Measurements from ENCODE around the gene PDAP1. TPM values are rescaled to one million over a fixed set of nuclear protein-coding genes. Genes with fewer than 3 reads are reported as not detected.
"Not testable (repeated sequence)": the region's sequence is repeated elsewhere in the genome, so short reads cannot be mapped to it uniquely, and the experiment has no call there.

Gene PDAP1
- total RNA-seq, 2 donors from 2014 or later, result 98.6 to 103 TPM

GRCh38 chr7:99359465-99360154 is 48.8 kb downstream of the PDAP1 start:
- no peak for DNase-seq (ENCODE audit: low spot score)
- TF ChIP-seq POLR2AphosphoS5 (IDR thresholded peaks at IDR 0.05), result no peak
- TF ChIP-seq POLR2A (IDR thresholded peaks at IDR 0.05), result no peak
- TF ChIP-seq, protein P1, sequence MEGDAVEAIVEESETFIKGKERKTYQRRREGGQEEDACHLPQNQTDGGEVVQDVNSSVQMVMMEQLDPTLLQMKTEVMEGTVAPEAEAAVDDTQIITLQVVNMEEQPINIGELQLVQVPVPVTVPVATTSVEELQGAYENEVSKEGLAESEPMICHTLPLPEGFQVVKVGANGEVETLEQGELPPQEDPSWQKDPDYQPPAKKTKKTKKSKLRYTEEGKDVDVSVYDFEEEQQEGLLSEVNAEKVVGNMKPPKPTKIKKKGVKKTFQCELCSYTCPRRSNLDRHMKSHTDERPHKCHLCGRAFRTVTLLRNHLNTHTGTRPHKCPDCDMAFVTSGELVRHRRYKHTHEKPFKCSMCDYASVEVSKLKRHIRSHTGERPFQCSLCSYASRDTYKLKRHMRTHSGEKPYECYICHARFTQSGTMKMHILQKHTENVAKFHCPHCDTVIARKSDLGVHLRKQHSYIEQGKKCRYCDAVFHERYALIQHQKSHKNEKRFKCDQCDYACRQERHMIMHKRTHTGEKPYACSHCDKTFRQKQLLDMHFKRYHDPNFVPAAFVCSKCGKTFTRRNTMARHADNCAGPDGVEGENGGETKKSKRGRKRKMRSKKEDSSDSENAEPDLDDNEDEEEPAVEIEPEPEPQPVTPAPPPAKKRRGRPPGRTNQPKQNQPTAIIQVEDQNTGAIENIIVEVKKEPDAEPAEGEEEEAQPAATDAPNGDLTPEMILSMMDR (IDR thresholded peaks at IDR 0.05), result no peak
- WGBS, result 88% methylated on average over 22 of the region's 22 CpGs
- Histone ChIP-seq H3K36me3 (peaks cover 0 to 6% of the 10 kb centered on the region in 2 donors), H3K4me1 (replicated peaks) (no peaks in the 10 kb centered on the region), H3K27ac (no peak overlapping the region), H3K4me3 (no peak overlapping the region), H3K9me3 (no peaks in the 10 kb centered on the region), H3K27me3 (replicated peaks; ENCODE audit: insufficient read depth) (no peaks in the 10 kb centered on the region)
- intact Hi-C loops (cut with DNase I), result no loop called here

GRCh38 chr7:99358521-99358920 is 49.9 kb downstream of the PDAP1 start:
- WGBS, result 97% methylated on average over 15 of the region's 15 CpGs
- intact Hi-C loops (cut with DNase I); H3K4me3 ChIP-seq; H3K36me3 ChIP-seq; DNase-seq (ENCODE audit: low spot score); H3K27me3 ChIP-seq (replicated peaks; ENCODE audit: insufficient read depth); H3K27ac ChIP-seq; H3K9me3 ChIP-seq; H3K4me1 ChIP-seq (replicated peaks): not testable (repeated sequence)

GRCh38 chr7:99357701-99358490 is 50.5 kb downstream of the PDAP1 start:
- Histone ChIP-seq H3K27ac (no peak overlapping the region), H3K4me1 (replicated peaks) (no peaks in the 10 kb centered on the region), H3K27me3 (replicated peaks; ENCODE audit: insufficient read depth) (no peaks in the 10 kb centered on the region), H3K4me3 (no peak overlapping the region), H3K9me3 (no peaks in the 10 kb centered on the region), H3K36me3 (peaks cover 0 to 6% of the 10 kb centered on the region in 2 donors)
- TF ChIP-seq POLR2AphosphoS5 (IDR thresholded peaks at IDR 0.05) (no peak), POLR2A (IDR thresholded peaks at IDR 0.05) (no peak)
- TF ChIP-seq, protein P1 (IDR thresholded peaks at IDR 0.05), result no peak
- WGBS, result 88% methylated on average over 16 of the region's 16 CpGs
- intact Hi-C loops (cut with DNase I), result no loop called here
- no peak for DNase-seq (ENCODE audit: low spot score)

DNA sequence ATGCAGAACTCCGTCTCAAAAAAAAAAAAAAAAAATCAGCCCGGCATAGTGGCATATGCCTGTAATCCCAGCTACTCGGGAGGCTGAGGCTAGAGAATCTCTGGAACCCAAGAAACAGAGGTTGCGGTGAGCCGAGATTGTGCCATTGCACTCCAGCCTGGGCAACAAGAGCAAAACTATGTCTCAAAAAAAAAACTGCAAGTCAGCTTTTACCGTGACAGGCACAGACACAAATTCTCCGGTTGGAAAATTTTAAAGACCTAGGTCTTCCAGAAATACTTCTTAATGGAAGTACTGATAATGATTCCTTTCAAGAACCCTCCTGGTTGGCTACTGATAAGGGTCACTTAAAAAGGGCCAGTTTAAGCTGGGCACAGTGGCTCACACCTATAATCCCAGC is 53.3 kb downstream of the PDAP1 start:
- Histone ChIP-seq H3K27ac (no peak overlapping the region), H3K36me3 (peaks cover 3 to 4% of the 10 kb centered on the region in 2 donors), H3K4me3 (no peak overlapping the region), H3K27me3 (replicated peaks; ENCODE audit: insufficient read depth) (no peaks in the 10 kb centered on the region), H3K9me3 (no peaks in the 10 kb centered on the region), H3K4me1 (replicated peaks) (no peaks in the 10 kb centered on the region)
- intact Hi-C loops (cut with DNase I), result no loop called here
- 89% methylated on average over 7 of the region's 7 CpGs for WGBS
- no peak for DNase-seq (ENCODE audit: low spot score)
- TF ChIP-seq, protein P1 (IDR thresholded peaks at IDR 0.05), result no peak
- TF ChIP-seq POLR2A (IDR thresholded peaks at IDR 0.05) (no peak), POLR2AphosphoS5 (IDR thresholded peaks at IDR 0.05) (no peak)

DNA sequence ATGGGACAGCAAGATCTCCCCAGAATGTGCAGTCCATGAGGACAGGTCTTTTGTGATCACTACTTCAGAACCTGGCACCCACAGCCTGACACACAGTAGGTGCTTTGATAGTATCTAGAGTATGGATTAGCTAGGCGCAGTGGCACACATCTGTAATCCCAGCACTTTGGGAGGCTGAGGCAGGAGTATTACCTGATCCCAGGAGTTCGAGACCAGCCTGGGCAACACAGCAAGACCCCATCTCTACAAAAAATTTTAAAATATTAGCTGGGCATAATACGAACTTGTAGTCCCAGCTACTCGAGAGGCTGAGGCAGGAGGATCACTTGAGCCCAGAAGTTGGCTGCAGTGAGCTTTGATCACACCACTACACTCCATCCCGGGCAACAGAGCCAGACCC is 56.1 kb downstream of the PDAP1 start:
- peaks cover 4 to 5% of the 10 kb centered on the region in 2 donors for H3K36me3 ChIP-seq

DNA sequence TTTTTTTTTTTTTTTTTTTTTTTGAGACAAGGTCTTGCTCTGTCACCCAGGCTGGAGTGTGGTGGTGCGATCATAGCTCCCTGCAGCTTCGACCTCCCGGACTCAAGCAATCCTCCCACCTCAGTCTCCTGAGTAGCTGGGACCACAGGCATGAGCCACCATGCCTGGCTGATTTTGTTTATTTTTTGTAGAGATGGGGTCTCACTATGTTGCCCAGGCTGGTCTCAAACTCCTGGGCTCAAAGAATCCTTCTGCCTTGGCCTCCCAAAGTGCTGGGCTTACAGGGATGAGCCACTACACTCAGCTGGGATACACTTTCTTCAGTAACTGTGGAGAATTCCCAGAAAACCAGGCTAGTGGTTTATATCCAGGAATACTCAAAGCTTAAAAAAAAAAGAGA is 57.8 kb downstream of the PDAP1 start:
- H3K9me3 ChIP-seq; H3K4me3 ChIP-seq; DNase-seq (ENCODE audit: low spot score); H3K27ac ChIP-seq; H3K36me3 ChIP-seq; H3K4me1 ChIP-seq (replicated peaks); H3K27me3 ChIP-seq (replicated peaks; ENCODE audit: insufficient read depth); intact Hi-C loops (cut with DNase I): not testable (repeated sequence)
- WGBS, result 98% methylated on average over 3 of the region's 3 CpGs

More for the DNA sequence above, 56.1 kb downstream of the PDAP1 start:
- 92% methylated on average over 5 of the region's 5 CpGs for WGBS
- TF ChIP-seq POLR2AphosphoS5 (IDR thresholded peaks at IDR 0.05) (no peak), POLR2A (IDR thresholded peaks at IDR 0.05) (no peak)
- TF ChIP-seq, protein P1 (IDR thresholded peaks at IDR 0.05), result no peak
- H3K27ac ChIP-seq, result no peak overlapping the region
- H3K4me1 ChIP-seq (replicated peaks), result no peaks in the 10 kb centered on the region
- intact Hi-C loops (cut with DNase I), result no loop called here
- no peaks in the 10 kb centered on the region for H3K27me3 ChIP-seq (replicated peaks; ENCODE audit: insufficient read depth)
- no peak for DNase-seq (ENCODE audit: low spot score)
- no peaks in the 10 kb centered on the region for H3K9me3 ChIP-seq
- no peak overlapping the region for H3K4me3 ChIP-seq

Measured in prostate gland (tissue), 2 donors.